A673 (cell line): ENCODE measurements around the gene THBS2. TPM values are rescaled to one million over a fixed set of nuclear protein-coding genes. Genes with fewer than 3 reads are reported as not detected.

Experiments used
- BruUV-seq: library from RNA; stranded (reverse); fragments of 400-500 nt; replicated peaks from 2 replicates; lab custom pipeline; 2021; lab: Mats Ljungman, UMichigan
- CTCF ChIA-PET: fragments of 300-600 bp; sonication (Branson Sonifier 250); formaldehyde crosslinking; loops from one replicate; lab custom pipeline; 2022; ENCODE audit warnings: antibody characterized with exemption; lab: Charles Lee
- POLR2A ChIA-PET: fragments of 300-600 bp; sonication (Branson Sonifier 250); formaldehyde crosslinking; loops from one replicate; lab custom pipeline; 2022; ENCODE audit warnings: antibody characterized with exemption; ENCODE audit not compliant: low non-redundant PET; lab: Charles Lee
- DNase-seq: peaks from one replicate; pipeline ENCODE4 v3.0.0-alpha.2; 2015; ENCODE audit warnings: low spot score
- H3K27ac ChIP-seq: fragments of 200-600 bp; sonication (generic); 2 replicates; pipeline ENCODE4 v1.5.1; 2016; ENCODE audit warnings: mixed run types, low read depth, mild to moderate bottlenecking, mixed read lengths, antibody characterized with exemption, low read length; ENCODE audit not compliant: poor library complexity, severe bottlenecking
- H3K27me3 ChIP-seq: fragments of 200-600 bp; sonication (generic); replicated peaks from 2 replicates; pipeline ENCODE4 v1.6.1; 2017; ENCODE audit warnings: mixed run types, low read depth, mild to moderate bottlenecking, mixed read lengths, antibody characterized with exemption, low read length; ENCODE audit not compliant: insufficient read depth, poor library complexity
- H3K36me3 ChIP-seq: fragments of 200-600 bp; sonication (generic); 2 replicates; pipeline ENCODE4 v1.6.1; 2016; ENCODE audit warnings: mixed run types, mild to moderate bottlenecking, mixed read lengths, antibody characterized with exemption, low read length; ENCODE audit not compliant: insufficient read depth, poor library complexity, severe bottlenecking
- H3K4me1 ChIP-seq: fragments of 200-600 bp; sonication (generic); 2 replicates; pipeline ENCODE4 v1.6.1; 2017; ENCODE audit warnings: mixed run types, mild to moderate bottlenecking, mixed read lengths, antibody characterized with exemption, low read length; ENCODE audit not compliant: insufficient read depth, poor library complexity, severe bottlenecking
- H3K4me3 ChIP-seq: fragments of 200-600 bp; sonication (generic); 2 replicates; pipeline ENCODE4 v1.5.1; 2016; ENCODE audit warnings: low read depth, mixed run types, mild to moderate bottlenecking, mixed read lengths, low read length; ENCODE audit not compliant: poor library complexity, severe bottlenecking
- H3K9me3 ChIP-seq: fragments of 200-600 bp; sonication (generic); 2 replicates; pipeline ENCODE4 v1.6.1; 2016; ENCODE audit warnings: mixed run types, low read depth, mild to moderate bottlenecking, mixed read lengths, antibody characterized with exemption, low read length; ENCODE audit not compliant: poor library complexity, severe bottlenecking
- EZH2 ChIP-seq: fragments of 200-600 bp; sonication (generic); IDR thresholded peaks from 2 replicates; pipeline ENCODE4 v1.6.1; 2017; ENCODE audit warnings: borderline replicate concordance, low read depth, mild to moderate bottlenecking, mixed read lengths, antibody characterized with exemption, low read length; ENCODE audit not compliant: poor library complexity, severe bottlenecking
- intact Hi-C: fragments of 100-400 bp; cut with micrococcal nuclease; formaldehyde crosslinking; loops from one replicate; pipeline ENCODE4 v1.10.0; 2022; ENCODE audit not compliant: unreplicated experiment
- total RNA-seq: library from RNA; stranded (reverse); gene quantifications from 2 replicates; pipeline ENCODE4 v1.2.3, GENCODE V29; 2021
- TF ChIP-seq, protein P1 (sequence below): fragments of 300-800, 200-600 bp; sonication (generic); conservative IDR thresholded peaks from 2 replicates; pipeline ENCODE4 v1.5.1; 2017; ENCODE audit warnings: low read depth, mild to moderate bottlenecking, antibody characterized with exemption, low read length, moderate library complexity, mixed read lengths

THBS2 gene
- total RNA-seq, 1 experiment from 2014 or later = 0.13 TPM

DNA sequence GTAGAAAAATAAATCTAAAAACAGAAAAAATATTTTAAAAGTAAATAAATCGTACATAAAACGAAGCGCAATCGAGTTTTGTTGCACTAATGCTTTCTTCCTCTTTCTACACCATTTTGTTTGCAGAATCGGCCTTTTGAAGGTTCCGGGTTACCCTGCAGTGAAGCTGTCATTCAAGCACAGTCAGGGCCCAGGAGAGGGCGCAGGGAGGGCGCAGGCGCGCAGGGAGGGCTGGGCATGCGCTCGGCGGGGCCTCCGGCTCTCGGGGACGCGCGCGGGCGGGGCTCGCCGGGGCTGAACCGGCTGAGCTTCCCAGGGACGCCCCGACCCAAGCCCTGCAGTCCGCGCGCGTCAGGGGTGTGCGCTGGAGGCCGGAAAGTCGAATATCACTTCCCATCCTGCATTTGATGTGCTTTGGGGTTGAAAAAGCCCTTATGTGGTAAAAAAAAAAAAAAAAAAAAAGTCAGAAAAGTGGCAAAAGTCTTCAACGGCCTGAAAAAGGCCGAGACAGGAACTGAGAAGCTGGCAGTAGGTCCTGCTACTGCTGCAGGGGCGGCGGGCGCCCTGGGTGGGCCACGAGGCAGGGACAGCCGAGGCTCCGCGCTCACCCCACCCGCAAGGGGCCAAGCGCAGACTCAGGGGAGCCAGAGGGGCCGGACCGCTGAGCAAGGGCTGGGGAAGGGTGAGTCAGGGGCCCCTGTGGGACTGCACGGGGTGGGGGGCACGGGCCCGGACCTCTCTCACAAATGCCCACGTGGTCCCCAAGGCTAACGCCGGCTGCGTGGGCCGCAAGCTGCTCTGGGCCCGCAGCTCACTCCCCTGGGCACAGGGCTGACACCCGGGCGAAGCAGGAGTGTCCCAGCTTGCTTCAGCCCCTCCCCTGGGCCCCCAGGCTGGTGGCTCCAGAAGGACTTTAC, 40.5 kb downstream of the THBS2 start:
- ChIA-PET POLR2A (no interaction called here), CTCF (no interaction called here)
- peak overlapping the region; percentile 27 for H3K4me3 ChIP-seq
- no peaks in the 10 kb centered on the region for H3K4me1 ChIP-seq
- TF ChIP-seq, protein P1, sequence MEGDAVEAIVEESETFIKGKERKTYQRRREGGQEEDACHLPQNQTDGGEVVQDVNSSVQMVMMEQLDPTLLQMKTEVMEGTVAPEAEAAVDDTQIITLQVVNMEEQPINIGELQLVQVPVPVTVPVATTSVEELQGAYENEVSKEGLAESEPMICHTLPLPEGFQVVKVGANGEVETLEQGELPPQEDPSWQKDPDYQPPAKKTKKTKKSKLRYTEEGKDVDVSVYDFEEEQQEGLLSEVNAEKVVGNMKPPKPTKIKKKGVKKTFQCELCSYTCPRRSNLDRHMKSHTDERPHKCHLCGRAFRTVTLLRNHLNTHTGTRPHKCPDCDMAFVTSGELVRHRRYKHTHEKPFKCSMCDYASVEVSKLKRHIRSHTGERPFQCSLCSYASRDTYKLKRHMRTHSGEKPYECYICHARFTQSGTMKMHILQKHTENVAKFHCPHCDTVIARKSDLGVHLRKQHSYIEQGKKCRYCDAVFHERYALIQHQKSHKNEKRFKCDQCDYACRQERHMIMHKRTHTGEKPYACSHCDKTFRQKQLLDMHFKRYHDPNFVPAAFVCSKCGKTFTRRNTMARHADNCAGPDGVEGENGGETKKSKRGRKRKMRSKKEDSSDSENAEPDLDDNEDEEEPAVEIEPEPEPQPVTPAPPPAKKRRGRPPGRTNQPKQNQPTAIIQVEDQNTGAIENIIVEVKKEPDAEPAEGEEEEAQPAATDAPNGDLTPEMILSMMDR = peak; percentile 30; the same call in 1 of the 2 replicates
- TF ChIP-seq EZH2 = no peak
- H3K36me3 ChIP-seq = no peaks in the 10 kb centered on the region
- peaks cover under 1% of the 10 kb centered on the region for H3K9me3 ChIP-seq
- H3K27ac ChIP-seq = no peak overlapping the region
- intact Hi-C loops = no loop called here
- H3K27me3 ChIP-seq = no peaks in the 10 kb centered on the region
- peak; percentile 89 for DNase-seq
- BruUV-seq = no TSS peak

GRCh38 chr6:169212436-169212835, 41.2 kb downstream of the THBS2 start:
- Histone ChIP-seq H3K4me1 (no peaks in the 10 kb centered on the region), H3K9me3 (peaks cover 7% of the 10 kb centered on the region), H3K4me3 (peak overlapping the region; percentile 27), H3K36me3 (no peaks in the 10 kb centered on the region), H3K27me3 (no peaks in the 10 kb centered on the region), H3K27ac (no peak overlapping the region)
- intact Hi-C loops = no loop called here
- DNase-seq = no peak
- TF ChIP-seq, protein P1 = no peak
- no peak for TF ChIP-seq EZH2
- no TSS peak for BruUV-seq
- ChIA-PET CTCF (no interaction called here), POLR2A (no interaction called here)

DNA sequence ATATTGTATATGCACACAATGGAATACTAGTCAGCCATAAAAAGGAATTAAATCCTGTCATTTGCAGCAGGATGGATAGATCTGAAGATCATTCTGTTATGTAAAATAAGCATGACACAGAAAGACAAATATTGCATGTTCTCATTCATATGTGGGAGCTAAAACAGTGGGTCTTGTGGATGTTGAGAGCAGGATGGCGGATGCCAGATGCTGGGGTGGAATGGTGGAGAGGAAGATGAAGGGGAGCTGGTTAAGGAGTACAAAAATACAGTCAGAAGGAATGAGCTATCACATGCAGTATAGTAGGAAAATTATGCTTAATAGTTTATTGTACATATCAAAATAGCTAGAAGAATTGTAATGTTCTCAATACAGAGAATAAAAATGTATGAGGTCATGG, 41.8 kb downstream of the THBS2 start:
- no peak for DNase-seq
- no peaks in the 10 kb centered on the region for H3K4me1 ChIP-seq
- no peaks in the 10 kb centered on the region for H3K27me3 ChIP-seq
- H3K36me3 ChIP-seq = no peaks in the 10 kb centered on the region
- no peak for TF ChIP-seq EZH2
- H3K4me3 ChIP-seq = no peak overlapping the region
- no peak overlapping the region for H3K27ac ChIP-seq
- intact Hi-C loops = no loop called here
- H3K9me3 ChIP-seq = peaks cover 8% of the 10 kb centered on the region
- CTCF ChIA-PET = no interaction called here
- no TSS peak for BruUV-seq
- POLR2A ChIA-PET = no interaction called here
